ENCODE data around the gene ZBTB3. TPM values are rescaled to one million over a fixed set of nuclear protein-coding genes. Genes with fewer than 3 reads are reported as not detected.

Gene ZBTB3
- total RNA-seq, 1 experiment from 2014 or later, result 82.3 TPM

DNA sequence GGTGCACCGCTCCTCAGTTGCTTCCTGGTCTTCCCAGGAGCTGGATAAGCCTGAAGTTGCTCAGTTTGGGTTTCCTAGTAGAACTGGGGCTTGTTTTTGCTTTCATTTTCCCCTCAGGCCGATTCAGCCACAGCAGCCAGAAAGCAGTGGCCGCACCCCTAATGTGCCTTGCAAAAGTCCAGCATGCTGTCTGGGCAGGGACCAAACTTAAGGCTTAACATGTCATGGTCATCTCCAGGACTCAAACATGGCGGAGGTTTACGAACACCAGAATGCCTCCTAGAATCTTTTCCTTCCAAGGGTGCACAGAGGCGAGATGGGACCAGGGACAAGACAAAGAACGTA, 44.0 kb downstream of the ZBTB3 start (continued):
- TF ChIP-seq, protein P1, sequence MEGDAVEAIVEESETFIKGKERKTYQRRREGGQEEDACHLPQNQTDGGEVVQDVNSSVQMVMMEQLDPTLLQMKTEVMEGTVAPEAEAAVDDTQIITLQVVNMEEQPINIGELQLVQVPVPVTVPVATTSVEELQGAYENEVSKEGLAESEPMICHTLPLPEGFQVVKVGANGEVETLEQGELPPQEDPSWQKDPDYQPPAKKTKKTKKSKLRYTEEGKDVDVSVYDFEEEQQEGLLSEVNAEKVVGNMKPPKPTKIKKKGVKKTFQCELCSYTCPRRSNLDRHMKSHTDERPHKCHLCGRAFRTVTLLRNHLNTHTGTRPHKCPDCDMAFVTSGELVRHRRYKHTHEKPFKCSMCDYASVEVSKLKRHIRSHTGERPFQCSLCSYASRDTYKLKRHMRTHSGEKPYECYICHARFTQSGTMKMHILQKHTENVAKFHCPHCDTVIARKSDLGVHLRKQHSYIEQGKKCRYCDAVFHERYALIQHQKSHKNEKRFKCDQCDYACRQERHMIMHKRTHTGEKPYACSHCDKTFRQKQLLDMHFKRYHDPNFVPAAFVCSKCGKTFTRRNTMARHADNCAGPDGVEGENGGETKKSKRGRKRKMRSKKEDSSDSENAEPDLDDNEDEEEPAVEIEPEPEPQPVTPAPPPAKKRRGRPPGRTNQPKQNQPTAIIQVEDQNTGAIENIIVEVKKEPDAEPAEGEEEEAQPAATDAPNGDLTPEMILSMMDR (IDR thresholded peaks at IDR 0.05), result no peak
- no peak for TF ChIP-seq ERG (CRISPR knock-in tag; IDR thresholded peaks at IDR 0.05)
- TF ChIP-seq, protein P2, sequence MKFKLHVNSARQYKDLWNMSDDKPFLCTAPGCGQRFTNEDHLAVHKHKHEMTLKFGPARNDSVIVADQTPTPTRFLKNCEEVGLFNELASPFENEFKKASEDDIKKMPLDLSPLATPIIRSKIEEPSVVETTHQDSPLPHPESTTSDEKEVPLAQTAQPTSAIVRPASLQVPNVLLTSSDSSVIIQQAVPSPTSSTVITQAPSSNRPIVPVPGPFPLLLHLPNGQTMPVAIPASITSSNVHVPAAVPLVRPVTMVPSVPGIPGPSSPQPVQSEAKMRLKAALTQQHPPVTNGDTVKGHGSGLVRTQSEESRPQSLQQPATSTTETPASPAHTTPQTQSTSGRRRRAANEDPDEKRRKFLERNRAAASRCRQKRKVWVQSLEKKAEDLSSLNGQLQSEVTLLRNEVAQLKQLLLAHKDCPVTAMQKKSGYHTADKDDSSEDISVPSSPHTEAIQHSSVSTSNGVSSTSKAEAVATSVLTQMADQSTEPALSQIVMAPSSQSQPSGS (CRISPR knock-in tag; IDR thresholded peaks at IDR 0.05; ENCODE audit: borderline replicate concordance, low read depth), result no peak
- TF ChIP-seq, protein P3, sequence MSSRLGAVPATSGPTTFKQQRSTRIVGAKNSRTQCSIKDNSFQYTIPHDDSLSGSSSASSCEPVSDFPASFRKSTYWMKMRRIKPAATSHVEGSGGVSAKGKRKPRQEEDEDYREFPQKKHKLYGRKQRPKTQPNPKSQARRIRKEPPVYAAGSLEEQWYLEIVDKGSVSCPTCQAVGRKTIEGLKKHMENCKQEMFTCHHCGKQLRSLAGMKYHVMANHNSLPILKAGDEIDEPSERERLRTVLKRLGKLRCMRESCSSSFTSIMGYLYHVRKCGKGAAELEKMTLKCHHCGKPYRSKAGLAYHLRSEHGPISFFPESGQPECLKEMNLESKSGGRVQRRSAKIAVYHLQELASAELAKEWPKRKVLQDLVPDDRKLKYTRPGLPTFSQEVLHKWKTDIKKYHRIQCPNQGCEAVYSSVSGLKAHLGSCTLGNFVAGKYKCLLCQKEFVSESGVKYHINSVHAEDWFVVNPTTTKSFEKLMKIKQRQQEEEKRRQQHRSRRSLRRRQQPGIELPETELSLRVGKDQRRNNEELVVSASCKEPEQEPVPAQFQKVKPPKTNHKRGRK (CRISPR knock-in tag; IDR thresholded peaks at IDR 0.05; ENCODE audit: borderline replicate concordance), result no peak
- peak; percentile 10; the same call in 1 of the 2 replicates for TF ChIP-seq MAX (CRISPR knock-in tag; IDR thresholded peaks at IDR 0.05)
- no peak for TF ChIP-seq OVOL2 (CRISPR knock-in tag; IDR thresholded peaks at IDR 0.05; ENCODE audit: borderline replicate concordance)
- TF ChIP-seq, protein P4, sequence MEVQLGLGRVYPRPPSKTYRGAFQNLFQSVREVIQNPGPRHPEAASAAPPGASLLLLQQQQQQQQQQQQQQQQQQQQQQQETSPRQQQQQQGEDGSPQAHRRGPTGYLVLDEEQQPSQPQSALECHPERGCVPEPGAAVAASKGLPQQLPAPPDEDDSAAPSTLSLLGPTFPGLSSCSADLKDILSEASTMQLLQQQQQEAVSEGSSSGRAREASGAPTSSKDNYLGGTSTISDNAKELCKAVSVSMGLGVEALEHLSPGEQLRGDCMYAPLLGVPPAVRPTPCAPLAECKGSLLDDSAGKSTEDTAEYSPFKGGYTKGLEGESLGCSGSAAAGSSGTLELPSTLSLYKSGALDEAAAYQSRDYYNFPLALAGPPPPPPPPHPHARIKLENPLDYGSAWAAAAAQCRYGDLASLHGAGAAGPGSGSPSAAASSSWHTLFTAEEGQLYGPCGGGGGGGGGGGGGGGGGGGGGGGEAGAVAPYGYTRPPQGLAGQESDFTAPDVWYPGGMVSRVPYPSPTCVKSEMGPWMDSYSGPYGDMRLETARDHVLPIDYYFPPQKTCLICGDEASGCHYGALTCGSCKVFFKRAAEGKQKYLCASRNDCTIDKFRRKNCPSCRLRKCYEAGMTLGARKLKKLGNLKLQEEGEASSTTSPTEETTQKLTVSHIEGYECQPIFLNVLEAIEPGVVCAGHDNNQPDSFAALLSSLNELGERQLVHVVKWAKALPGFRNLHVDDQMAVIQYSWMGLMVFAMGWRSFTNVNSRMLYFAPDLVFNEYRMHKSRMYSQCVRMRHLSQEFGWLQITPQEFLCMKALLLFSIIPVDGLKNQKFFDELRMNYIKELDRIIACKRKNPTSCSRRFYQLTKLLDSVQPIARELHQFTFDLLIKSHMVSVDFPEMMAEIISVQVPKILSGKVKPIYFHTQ (CRISPR knock-in tag; IDR thresholded peaks at IDR 0.05), result 0 out of 2 replicates have a peak, but pooled peaks have one; percentile 6
- peak; percentile 14; the same call in 1 of the 2 replicates for TF ChIP-seq CREB1 (CRISPR knock-in tag; IDR thresholded peaks at IDR 0.05)
- TF ChIP-seq AFF4 (CRISPR knock-in tag; IDR thresholded peaks at IDR 0.05; ENCODE audit: borderline replicate concordance), result no peak
- TF ChIP-seq PRDM15 (CRISPR knock-in tag; IDR thresholded peaks at IDR 0.05), result peak; percentile 65
- no peak for TF ChIP-seq ATF6 (CRISPR knock-in tag; IDR thresholded peaks at IDR 0.05)
- TF ChIP-seq FOXJ3 (CRISPR knock-in tag; IDR thresholded peaks at IDR 0.05; ENCODE audit: borderline replicate concordance), result no peak

Data from WTC11 (cell line).